Measurements from ENCODE around the gene GEN1. TPM values are rescaled to one million over a fixed set of nuclear protein-coding genes. Genes with fewer than 3 reads are reported as not detected.

GEN1 gene
- total and polyA plus RNA-seq, 10 of the 15 experiments (the other 5 are each of a cell fraction or from before 2014, with no cell fraction given) = 6.0 to 49.6 (median 36.0) TPM

- no peak for TF ChIP-seq SMAD1 (IDR thresholded peaks at IDR 0.05; ENCODE audit: low read depth, partially characterized antibody)
- TF ChIP-seq, protein P1, sequence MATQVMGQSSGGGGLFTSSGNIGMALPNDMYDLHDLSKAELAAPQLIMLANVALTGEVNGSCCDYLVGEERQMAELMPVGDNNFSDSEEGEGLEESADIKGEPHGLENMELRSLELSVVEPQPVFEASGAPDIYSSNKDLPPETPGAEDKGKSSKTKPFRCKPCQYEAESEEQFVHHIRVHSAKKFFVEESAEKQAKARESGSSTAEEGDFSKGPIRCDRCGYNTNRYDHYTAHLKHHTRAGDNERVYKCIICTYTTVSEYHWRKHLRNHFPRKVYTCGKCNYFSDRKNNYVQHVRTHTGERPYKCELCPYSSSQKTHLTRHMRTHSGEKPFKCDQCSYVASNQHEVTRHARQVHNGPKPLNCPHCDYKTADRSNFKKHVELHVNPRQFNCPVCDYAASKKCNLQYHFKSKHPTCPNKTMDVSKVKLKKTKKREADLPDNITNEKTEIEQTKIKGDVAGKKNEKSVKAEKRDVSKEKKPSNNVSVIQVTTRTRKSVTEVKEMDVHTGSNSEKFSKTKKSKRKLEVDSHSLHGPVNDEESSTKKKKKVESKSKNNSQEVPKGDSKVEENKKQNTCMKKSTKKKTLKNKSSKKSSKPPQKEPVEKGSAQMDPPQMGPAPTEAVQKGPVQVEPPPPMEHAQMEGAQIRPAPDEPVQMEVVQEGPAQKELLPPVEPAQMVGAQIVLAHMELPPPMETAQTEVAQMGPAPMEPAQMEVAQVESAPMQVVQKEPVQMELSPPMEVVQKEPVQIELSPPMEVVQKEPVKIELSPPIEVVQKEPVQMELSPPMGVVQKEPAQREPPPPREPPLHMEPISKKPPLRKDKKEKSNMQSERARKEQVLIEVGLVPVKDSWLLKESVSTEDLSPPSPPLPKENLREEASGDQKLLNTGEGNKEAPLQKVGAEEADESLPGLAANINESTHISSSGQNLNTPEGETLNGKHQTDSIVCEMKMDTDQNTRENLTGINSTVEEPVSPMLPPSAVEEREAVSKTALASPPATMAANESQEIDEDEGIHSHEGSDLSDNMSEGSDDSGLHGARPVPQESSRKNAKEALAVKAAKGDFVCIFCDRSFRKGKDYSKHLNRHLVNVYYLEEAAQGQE (IDR thresholded peaks at IDR 0.05; ENCODE audit: low read depth, low read length) = no peak
- TF ChIP-seq FOXK2 (IDR thresholded peaks at IDR 0.05) = no peak
- TF ChIP-seq SKIL (IDR thresholded peaks at IDR 0.05; ENCODE audit: low read depth, poor library complexity, severe bottlenecking) = no peak
- TF ChIP-seq SMARCA5 (IDR thresholded peaks at IDR 0.05) = no peak
- no peak for TF ChIP-seq NFXL1 (IDR thresholded peaks at IDR 0.05; ENCODE audit: borderline replicate concordance)
- no peak; the same call in 1 of the 2 replicates for TF ChIP-seq ZNF687 (IDR thresholded peaks at IDR 0.05)
- TF ChIP-seq, protein P2, sequence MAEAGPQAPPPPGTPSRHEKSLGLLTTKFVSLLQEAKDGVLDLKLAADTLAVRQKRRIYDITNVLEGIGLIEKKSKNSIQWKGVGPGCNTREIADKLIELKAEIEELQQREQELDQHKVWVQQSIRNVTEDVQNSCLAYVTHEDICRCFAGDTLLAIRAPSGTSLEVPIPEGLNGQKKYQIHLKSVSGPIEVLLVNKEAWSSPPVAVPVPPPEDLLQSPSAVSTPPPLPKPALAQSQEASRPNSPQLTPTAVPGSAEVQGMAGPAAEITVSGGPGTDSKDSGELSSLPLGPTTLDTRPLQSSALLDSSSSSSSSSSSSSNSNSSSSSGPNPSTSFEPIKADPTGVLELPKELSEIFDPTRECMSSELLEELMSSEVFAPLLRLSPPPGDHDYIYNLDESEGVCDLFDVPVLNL (IDR thresholded peaks at IDR 0.05; ENCODE audit: low read depth, low read length) = no peak
- no peak; the same call in 1 of the 2 replicates for TF ChIP-seq RAD21 (IDR thresholded peaks at IDR 0.05; ENCODE audit: insufficient read depth, low read depth, low read length)
- TF ChIP-seq SRF (IDR thresholded peaks at IDR 0.05; ENCODE audit: low read depth in 2 of 2, low read length in 2 of 2) = no peak
- no peak for TF ChIP-seq KLF5 (IDR thresholded peaks at IDR 0.05; ENCODE audit: partially characterized antibody)
- no peak for TF ChIP-seq ASH2L (IDR thresholded peaks at IDR 0.05; ENCODE audit: borderline replicate concordance, low read depth)
- TF ChIP-seq ZBED1 (IDR thresholded peaks at IDR 0.05; ENCODE audit: borderline replicate concordance) = no peak
- TF ChIP-seq HDAC2 (IDR thresholded peaks at IDR 0.05) = no peak
- no peak for TF ChIP-seq GABPA (IDR thresholded peaks at IDR 0.05; ENCODE audit: low read depth)
Observed at GRCh38 chr2:17821535-17822444, 67.9 kb downstream of the GEN1 start (continued).
